Loucy (cell line): ENCODE measurements around the gene SPINK4.
A peak's percentile ranks its signal among the peaks of the same experiment; 100 is the strongest.

Experiments
- H2AFZ ChIP-seq: fragments of 200-600 bp; sonication (generic); 2 replicates; pipeline ENCODE4 v1.6.0; 2016; ENCODE audit warnings: antibody characterized with exemption, mild to moderate bottlenecking, low read length, moderate library complexity
- H3F3A ChIP-seq: fragments of 200-600 bp; 2 replicates; pipeline ENCODE4 v1.6.0; 2016; ENCODE audit warnings: antibody characterized with exemption, low read depth, mild to moderate bottlenecking
- H3K27me3 ChIP-seq: fragments of 200-600 bp; sonication (generic); 2 replicates; pipeline ENCODE4 v1.6.1; 2014; ENCODE audit warnings: low read length, mild to moderate bottlenecking; ENCODE audit not compliant: insufficient read depth, poor library complexity, severe bottlenecking
- H3K36me3 ChIP-seq: fragments of 200-600 bp; sonication (generic); 2 replicates; pipeline ENCODE4 v1.6.1; 2016; ENCODE audit warnings: low read length; ENCODE audit not compliant: insufficient read depth
- H3K4me1 ChIP-seq: fragments of 200-600 bp; sonication (generic); 2 replicates; pipeline ENCODE4 v1.5.1; 2014; ENCODE audit warnings: low read length, mild to moderate bottlenecking; ENCODE audit not compliant: insufficient read depth, poor library complexity, severe bottlenecking
- H3K4me2 ChIP-seq: fragments of 200-600 bp; sonication (generic); 2 replicates; pipeline ENCODE4 v1.6.0; 2014; ENCODE audit warnings: antibody characterized with exemption, low read length, low read depth, mild to moderate bottlenecking; ENCODE audit not compliant: poor library complexity, severe bottlenecking
- H3K4me3 ChIP-seq: fragments of 200-600 bp; sonication (generic); 2 replicates; pipeline ENCODE4 v1.5.1; 2014; ENCODE audit warnings: low read length, mild to moderate bottlenecking, mixed read lengths; ENCODE audit not compliant: poor library complexity, severe bottlenecking
- H3K79me2 ChIP-seq: fragments of 200-600 bp; sonication (generic); 2 replicates; pipeline ENCODE4 v1.6.1; 2014; ENCODE audit warnings: low read length; ENCODE audit not compliant: insufficient read depth
- H3K9ac ChIP-seq: fragments of 200-600 bp; sonication (generic); 2 replicates; pipeline ENCODE4 v1.6.0; 2014; ENCODE audit warnings: mild to moderate bottlenecking, low read depth, low read length, moderate library complexity; ENCODE audit not compliant: poor library complexity, severe bottlenecking
- H3K9me2 ChIP-seq: fragments of 200-600 bp; sonication (generic); replicated peaks from 2 replicates; pipeline ENCODE4 v1.6.1; 2016; ENCODE audit warnings: low read depth, low read length, mixed read lengths
- H3K9me3 ChIP-seq: fragments of 200-600 bp; sonication (generic); 2 replicates; pipeline ENCODE4 v1.6.1; 2014; ENCODE audit warnings: mild to moderate bottlenecking, antibody characterized with exemption, low read length, low read depth; ENCODE audit not compliant: insufficient read depth
- H4K20me1 ChIP-seq: fragments of 200-600 bp; sonication (generic); 2 replicates; pipeline ENCODE4 v1.6.0; 2014; ENCODE audit warnings: antibody characterized with exemption, low read length, mild to moderate bottlenecking; ENCODE audit not compliant: insufficient read depth, poor library complexity, severe bottlenecking
- CTCF ChIP-seq: fragments of 200-600 bp; sonication (generic); conservative IDR thresholded peaks from 2 replicates; pipeline ENCODE4 v1.5.1; 2014; ENCODE audit warnings: mild to moderate bottlenecking, antibody characterized with exemption, low read length
- EZH2phosphoT487 ChIP-seq: fragments of 200-600 bp; IDR thresholded peaks from 2 replicates; pipeline ENCODE4 v1.6.1; 2018; ENCODE audit warnings: antibody characterized with exemption, mild to moderate bottlenecking, moderate library complexity, borderline replicate concordance

SPINK4 gene

GRCh38 chr9:33289496-33289895, 49.5 kb downstream of the SPINK4 start:
- Histone ChIP-seq H3K79me2 (peaks cover 45% of the 10 kb centered on the region), H3K9ac (peak overlapping the region; percentile 98), H3K27me3 (no peaks in the 10 kb centered on the region), H3K9me2 (no peaks in the 10 kb centered on the region), H3F3A (peaks cover 7% of the 10 kb centered on the region), H3K4me1 (peaks cover 15% of the 10 kb centered on the region), H3K4me2 (peak overlapping the region; percentile 82), H2AFZ (no peak overlapping the region; the same call in 1 of the 2 replicates), H3K4me3 (peak overlapping the region; percentile 87), H3K36me3 (no peaks in the 10 kb centered on the region), H4K20me1 (peaks cover 13% of the 10 kb centered on the region), H3K9me3 (no peaks in the 10 kb centered on the region)
- TF ChIP-seq CTCF = no peak

GRCh38 chr9:33289936-33290246, 49.9 kb downstream of the SPINK4 start:
- Histone ChIP-seq H3K79me2 (peaks cover 49% of the 10 kb centered on the region), H3K4me3 (peak overlapping the region; percentile 87), H4K20me1 (peaks cover 13% of the 10 kb centered on the region), H3K4me1 (peaks cover 17% of the 10 kb centered on the region), H3K4me2 (peak overlapping the region; percentile 82), H3F3A (peaks cover 7% of the 10 kb centered on the region), H3K9me3 (no peaks in the 10 kb centered on the region), H3K9ac (peak overlapping the region; percentile 98), H3K9me2 (no peaks in the 10 kb centered on the region), H3K27me3 (no peaks in the 10 kb centered on the region), H3K36me3 (no peaks in the 10 kb centered on the region), H2AFZ (peak overlapping the region; percentile 72)
- TF ChIP-seq CTCF (no peak), EZH2phosphoT487 (no peak)

- H3K4me3 ChIP-seq = peak within 1 kb of the TSS; percentile 87
- H3K36me3 ChIP-seq = no peaks in the 10 kb centered on the region
- peak within 1 kb of the TSS; percentile 98 for H3K9ac ChIP-seq
- H2AFZ ChIP-seq = peak within 1 kb of the TSS; percentile 88
- peak within 1 kb of the TSS; percentile 82 for H3K4me2 ChIP-seq
- H3F3A ChIP-seq = peaks cover 7% of the 10 kb centered on the region
- TF ChIP-seq EZH2phosphoT487 (no peak), CTCF (no peak)
- peaks cover 53% of the 10 kb centered on the region for H3K79me2 ChIP-seq
- no peaks in the 10 kb centered on the region for H3K27me3 ChIP-seq
- H3K4me1 ChIP-seq = peaks cover 21% of the 10 kb centered on the region
- H3K9me3 ChIP-seq = no peaks in the 10 kb centered on the region
- peaks cover 13% of the 10 kb centered on the region for H4K20me1 ChIP-seq
- no peaks in the 10 kb centered on the region for H3K9me2 ChIP-seq
Measured at GRCh38 chr9:33290247-33291030, 50.5 kb downstream of the SPINK4 start, which contains the start of gene NFX1. Gene NFX1, plus strand, starts transcription at chr9:33290516. Its CDS starts 57 bp downstream, at chr9:33290573.
